A549 (cell line): Measurements from ENCODE around the gene SLITRK6. TPM values are rescaled to one million over a fixed set of nuclear protein-coding genes. Genes with fewer than 3 reads are reported as not detected.

Source experiments
- ATAC-seq, 2 experiments: fragments of 200-7000 bp in 1 of 2; fragments of >200 bp in 1 of 2; cut with Nextera tagmentation in 1 of 2; cut with Tn5 transposase in 1 of 2; 3 replicates each; pipeline versions ENCODE4 v1.8.0 to v1.9.1; 2018 to 2020; ENCODE audit warnings: mild to moderate bottlenecking in 1 of 2, moderate library complexity in 1 of 2
- CTCF ChIA-PET: fragments of 300-600 bp; sonication (Branson Sonifier 250); formaldehyde crosslinking; extraction: SDS; loops from one replicate; lab custom pipeline; 2021; ENCODE audit warnings: antibody characterized with exemption, inconsistent platforms; lab: Yijun Ruan, JAX
- POLR2A ChIA-PET: fragments of 350-600 bp; formaldehyde crosslinking; extraction: SDS; loops from one replicate; lab custom pipeline; 2021; ENCODE audit warnings: antibody characterized with exemption, inconsistent platforms; lab: Yijun Ruan, JAX
- DNase-seq, 2 experiments: peaks; one replicate each; pipeline versions ENCODE4 v3.0.0 to v3.0.0-alpha.2; 2011 to 2016; ENCODE audit warnings: low read depth in 1 of 2, low spot score in 1 of 2
- FAIRE-seq: peaks from 2 replicates; lab custom pipeline; 2011; peaks lifted over from hg19 to GRCh38; lab: Jason Lieb, UNC
- H3K27ac ChIP-seq, 2 experiments: fragments of >200 bp; sonication (Bioruptor Twin); formaldehyde crosslinking; 3 replicates each; pipeline ENCODE4 v1.5.1; 2016 to 2017
- H3K4me1 ChIP-seq: fragments of >200 bp; sonication (Bioruptor Twin); formaldehyde crosslinking; 3 replicates; pipeline ENCODE4 v1.6.1; 2016
- H3K4me2 ChIP-seq: fragments of >200 bp; sonication (Bioruptor Twin); formaldehyde crosslinking; 3 replicates; pipeline ENCODE4 v1.6.1; 2016
- H3K4me3 ChIP-seq: fragments of >200 bp; sonication (Bioruptor Twin); formaldehyde crosslinking; 3 replicates; pipeline ENCODE4 v1.5.1; 2016
- H3K9me3 ChIP-seq: fragments of >200 bp; sonication (Bioruptor Twin); formaldehyde crosslinking; 3 replicates; pipeline ENCODE4 v1.6.1; 2016
- CHD4 ChIP-seq: fragments of 200-600 bp; sonication (generic); IDR thresholded peaks from 2 replicates; pipeline ENCODE4 v1.6.1; 2016; ENCODE audit warnings: antibody characterized with exemption, mild to moderate bottlenecking, borderline replicate concordance
- EHF ChIP-seq: fragments of 250-450 bp; sonication (Bioruptor Pico); IDR thresholded peaks from 2 replicates; pipeline ENCODE4 v1.5.0; 2020; ENCODE audit warnings: mild to moderate bottlenecking
- EP300 ChIP-seq, 2 experiments: fragments of >200 bp; sonication (Bioruptor Twin); formaldehyde crosslinking; IDR thresholded peaks; 2 replicates in 1 of 2; 3 replicates in 1 of 2; pipeline ENCODE4 v1.6.1; 2016 to 2017
- FOXS1 ChIP-seq: fragments of 250-450 bp; sonication (Bioruptor Pico); IDR thresholded peaks from 2 replicates; pipeline ENCODE4 v1.5.0; 2020; ENCODE audit warnings: mild to moderate bottlenecking, moderate library complexity
- GATA3 ChIP-seq: IDR thresholded peaks from 2 replicates; pipeline ENCODE4 v1.6.1; 2012; ENCODE audit warnings: borderline replicate concordance
- HEYL ChIP-seq: fragments of 250-450 bp; sonication (Bioruptor Pico); IDR thresholded peaks from 2 replicates; pipeline ENCODE4 v1.8.0; 2021; ENCODE audit warnings: mild to moderate bottlenecking, moderate library complexity
- MYC ChIP-seq: IDR thresholded peaks from 2 replicates; pipeline ENCODE4 v1.6.1; 2012; ENCODE audit warnings: mild to moderate bottlenecking, inconsistent platforms, low read length, improper control_type of control experiment, borderline replicate concordance
- NPAS2 ChIP-seq: fragments of 250-450 bp; sonication (Bioruptor Pico); IDR thresholded peaks from 2 replicates; pipeline ENCODE4 v1.8.0; 2022; ENCODE audit warnings: mild to moderate bottlenecking, moderate library complexity, borderline replicate concordance
- POLR2AphosphoS2 ChIP-seq: conservative IDR thresholded peaks from 2 replicates; pipeline ENCODE4 v1.6.1; 2012; ENCODE audit warnings: low read length, improper control_type of control experiment, inconsistent platforms
- RFX5 ChIP-seq: fragments of 450-650 bp; IDR thresholded peaks from 2 replicates; pipeline ENCODE4 v1.7.1; 2014; ENCODE audit warnings: antibody characterized with exemption, mild to moderate bottlenecking, moderate library complexity
- SMC3 ChIP-seq: fragments of >200 bp; sonication (Bioruptor Twin); formaldehyde crosslinking; IDR thresholded peaks from 3 replicates; pipeline ENCODE4 v1.6.1; 2018; ENCODE audit warnings: inconsistent platforms
- TFCP2L1 ChIP-seq: fragments of 250-450 bp; sonication (Bioruptor Pico); IDR thresholded peaks from 2 replicates; pipeline ENCODE4 v1.5.0; 2021; ENCODE audit warnings: mild to moderate bottlenecking
- ZC3H11A ChIP-seq: fragments of 450-650 bp; IDR thresholded peaks from 2 replicates; pipeline ENCODE4 v1.6.1; 2014; ENCODE audit warnings: antibody characterized with exemption, mild to moderate bottlenecking
- ZSCAN20 ChIP-seq: fragments of 250-450 bp; sonication (Bioruptor Pico); IDR thresholded peaks from 2 replicates; pipeline ENCODE4 v1.8.0; 2022; ENCODE audit warnings: mild to moderate bottlenecking, moderate library complexity
- whole genome bisulfite sequencing: methylation state at CpG from one replicate; pipeline ENCODE4 v1.1.6; 2017; ENCODE audit errors: missing lambda C conversion rate; 5-methylcytosine and 5-hydroxymethylcytosine counted together
- polyA plus RNA-seq, 4 experiments: library from polyadenylated mRNA; depleted of rRNA in 3 of 4; stranded (reverse); fragments of >200 nt; fragmentation: RNase III in 1 of 4; extraction: RNeasy Plus Mini Kit Qiagen cat#74134 plus additional on column Dnase treatment in 1 of 4; gene quantifications; 2 replicates in 3 of 4; 3 replicates in 1 of 4; pipeline ENCODE4 v1.2.3, GENCODE V29; 2011 to 2017
- TF ChIP-seq, protein P1 (sequence below): IDR thresholded peaks from 2 replicates; pipeline ENCODE4 v1.6.1; 2012
- TF ChIP-seq, protein P2 (sequence below): fragments of 200-600 bp; sonication (generic); IDR thresholded peaks from 2 replicates; pipeline ENCODE4 v1.6.1; 2016; ENCODE audit warnings: antibody characterized with exemption, mild to moderate bottlenecking, moderate library complexity
- TF ChIP-seq, protein P3 (sequence below): fragments of >200 bp; sonication (Bioruptor Twin); formaldehyde crosslinking; IDR thresholded peaks from 3 replicates; pipeline ENCODE4 v1.6.1; 2016
- TF ChIP-seq, protein P4 (sequence below): fragments of >200 bp; sonication (Bioruptor Twin); formaldehyde crosslinking; IDR thresholded peaks from 2 replicates; pipeline ENCODE4 v1.6.1; 2016
- TF ChIP-seq, protein P5 (sequence below): fragments of 150-350 bp; IDR thresholded peaks from 2 replicates; pipeline ENCODE4 v1.6.1; 2014; ENCODE audit warnings: low read depth, mild to moderate bottlenecking, low read length
- TF ChIP-seq, protein P6 (sequence below): IDR thresholded peaks from 2 replicates; pipeline ENCODE4 v1.6.1; 2012; ENCODE audit warnings: low read depth, borderline replicate concordance

SLITRK6 gene
- polyA plus RNA-seq, 2 of the 4 experiments (the other 2 are of a cell fraction), result 0.66 to 18.2 TPM

DNA sequence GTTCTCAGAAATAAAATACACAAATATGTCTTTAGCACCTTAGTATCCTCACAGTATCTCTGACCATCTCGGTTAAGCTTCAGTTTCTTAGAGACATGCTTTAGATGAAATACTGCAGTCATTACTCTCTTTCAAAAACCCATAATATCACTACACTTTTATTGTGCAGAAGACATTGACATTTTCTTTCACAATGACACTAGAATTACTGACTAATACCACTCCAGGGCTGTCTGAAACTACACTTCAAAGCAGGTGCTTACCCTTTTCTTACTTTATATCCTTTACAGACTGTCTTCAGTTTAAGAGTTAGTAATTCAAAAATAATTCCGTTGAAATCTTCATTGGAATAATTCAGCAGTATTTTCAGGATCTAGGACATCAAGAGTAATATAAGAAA is 42.2 kb upstream of the SLITRK6 start:
- FAIRE-seq (no peak), DNase-seq (no peak)
- CTCF ChIA-PET, result no interaction called here
- POLR2A ChIA-PET, result no interaction called here
- Histone ChIP-seq H3K4me2 (no peak overlapping the region), H3K4me3 (no peak overlapping the region), H3K9me3 (no peaks in the 10 kb centered on the region)
- 8% methylated on average over 2 of the region's 2 CpGs for WGBS
- TF ChIP-seq EP300 (IDR thresholded peaks at IDR 0.05), result no peak
- no peak for TF ChIP-seq EHF (CRISPR knock-in tag)
- TF ChIP-seq, protein P1, sequence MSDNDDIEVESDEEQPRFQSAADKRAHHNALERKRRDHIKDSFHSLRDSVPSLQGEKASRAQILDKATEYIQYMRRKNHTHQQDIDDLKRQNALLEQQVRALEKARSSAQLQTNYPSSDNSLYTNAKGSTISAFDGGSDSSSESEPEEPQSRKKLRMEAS, result no peak
- TF ChIP-seq, all 56 proteins: peak for 0
- H3K4me1 ChIP-seq, result no peaks in the 10 kb centered on the region
- no peak for ATAC-seq
- H3K27ac ChIP-seq, result no peak overlapping the region

DNA sequence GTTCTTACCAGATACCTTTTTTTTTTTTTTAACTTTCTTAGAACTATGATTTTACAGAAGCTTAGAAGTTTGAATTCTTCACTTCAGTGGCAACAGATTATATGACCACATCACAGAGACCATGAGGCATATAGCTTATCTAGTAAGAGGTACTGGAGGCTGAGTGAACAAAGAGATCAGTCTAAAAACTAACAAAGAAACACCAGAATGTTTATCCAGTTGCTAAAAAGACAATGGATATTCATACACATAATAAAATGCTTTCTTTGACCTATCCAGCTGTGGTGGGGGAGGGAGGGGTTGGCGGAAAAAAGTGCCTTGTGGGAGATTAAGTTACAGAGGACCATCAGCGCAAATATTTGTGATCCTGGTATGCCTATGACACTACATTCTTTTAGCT is 34.7 kb upstream of the SLITRK6 start:
- DNase-seq (no peak), FAIRE-seq (no peak), ATAC-seq (no peak)
- ChIA-PET POLR2A (no interaction called here), CTCF (no interaction called here)
- Histone ChIP-seq H3K9me3 (no peaks in the 10 kb centered on the region), H3K4me2 (no peak overlapping the region), H3K27ac (no peak overlapping the region), H3K4me1 (no peaks in the 10 kb centered on the region), H3K4me3 (no peak overlapping the region)
- WGBS, result 88% methylated on average over 2 of the region's 2 CpGs
- TF ChIP-seq, protein P2, sequence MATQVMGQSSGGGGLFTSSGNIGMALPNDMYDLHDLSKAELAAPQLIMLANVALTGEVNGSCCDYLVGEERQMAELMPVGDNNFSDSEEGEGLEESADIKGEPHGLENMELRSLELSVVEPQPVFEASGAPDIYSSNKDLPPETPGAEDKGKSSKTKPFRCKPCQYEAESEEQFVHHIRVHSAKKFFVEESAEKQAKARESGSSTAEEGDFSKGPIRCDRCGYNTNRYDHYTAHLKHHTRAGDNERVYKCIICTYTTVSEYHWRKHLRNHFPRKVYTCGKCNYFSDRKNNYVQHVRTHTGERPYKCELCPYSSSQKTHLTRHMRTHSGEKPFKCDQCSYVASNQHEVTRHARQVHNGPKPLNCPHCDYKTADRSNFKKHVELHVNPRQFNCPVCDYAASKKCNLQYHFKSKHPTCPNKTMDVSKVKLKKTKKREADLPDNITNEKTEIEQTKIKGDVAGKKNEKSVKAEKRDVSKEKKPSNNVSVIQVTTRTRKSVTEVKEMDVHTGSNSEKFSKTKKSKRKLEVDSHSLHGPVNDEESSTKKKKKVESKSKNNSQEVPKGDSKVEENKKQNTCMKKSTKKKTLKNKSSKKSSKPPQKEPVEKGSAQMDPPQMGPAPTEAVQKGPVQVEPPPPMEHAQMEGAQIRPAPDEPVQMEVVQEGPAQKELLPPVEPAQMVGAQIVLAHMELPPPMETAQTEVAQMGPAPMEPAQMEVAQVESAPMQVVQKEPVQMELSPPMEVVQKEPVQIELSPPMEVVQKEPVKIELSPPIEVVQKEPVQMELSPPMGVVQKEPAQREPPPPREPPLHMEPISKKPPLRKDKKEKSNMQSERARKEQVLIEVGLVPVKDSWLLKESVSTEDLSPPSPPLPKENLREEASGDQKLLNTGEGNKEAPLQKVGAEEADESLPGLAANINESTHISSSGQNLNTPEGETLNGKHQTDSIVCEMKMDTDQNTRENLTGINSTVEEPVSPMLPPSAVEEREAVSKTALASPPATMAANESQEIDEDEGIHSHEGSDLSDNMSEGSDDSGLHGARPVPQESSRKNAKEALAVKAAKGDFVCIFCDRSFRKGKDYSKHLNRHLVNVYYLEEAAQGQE, result no peak
- TF ChIP-seq MYC (no peak), FOXS1 (CRISPR knock-in tag) (no peak), GATA3 (no peak), ZSCAN20 (CRISPR knock-in tag) (no peak), TFCP2L1 (CRISPR knock-in tag) (no peak), NPAS2 (CRISPR knock-in tag) (no peak), CHD4 (no peak), POLR2AphosphoS2 (no peak), ZC3H11A (no peak), SMC3 (no peak), HEYL (no peak), RFX5 (no peak)
- TF ChIP-seq, protein P3, sequence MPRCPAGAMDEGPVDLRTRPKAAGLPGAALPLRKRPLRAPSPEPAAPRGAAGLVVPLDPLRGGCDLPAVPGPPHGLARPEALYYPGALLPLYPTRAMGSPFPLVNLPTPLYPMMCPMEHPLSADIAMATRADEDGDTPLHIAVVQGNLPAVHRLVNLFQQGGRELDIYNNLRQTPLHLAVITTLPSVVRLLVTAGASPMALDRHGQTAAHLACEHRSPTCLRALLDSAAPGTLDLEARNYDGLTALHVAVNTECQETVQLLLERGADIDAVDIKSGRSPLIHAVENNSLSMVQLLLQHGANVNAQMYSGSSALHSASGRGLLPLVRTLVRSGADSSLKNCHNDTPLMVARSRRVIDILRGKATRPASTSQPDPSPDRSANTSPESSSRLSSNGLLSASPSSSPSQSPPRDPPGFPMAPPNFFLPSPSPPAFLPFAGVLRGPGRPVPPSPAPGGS, result no peak
- TF ChIP-seq, protein P1, result no peak
- TF ChIP-seq, protein P4, sequence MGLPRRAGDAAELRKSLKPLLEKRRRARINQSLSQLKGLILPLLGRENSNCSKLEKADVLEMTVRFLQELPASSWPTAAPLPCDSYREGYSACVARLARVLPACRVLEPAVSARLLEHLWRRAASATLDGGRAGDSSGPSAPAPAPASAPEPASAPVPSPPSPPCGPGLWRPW, result no peak
- TF ChIP-seq, protein P5, sequence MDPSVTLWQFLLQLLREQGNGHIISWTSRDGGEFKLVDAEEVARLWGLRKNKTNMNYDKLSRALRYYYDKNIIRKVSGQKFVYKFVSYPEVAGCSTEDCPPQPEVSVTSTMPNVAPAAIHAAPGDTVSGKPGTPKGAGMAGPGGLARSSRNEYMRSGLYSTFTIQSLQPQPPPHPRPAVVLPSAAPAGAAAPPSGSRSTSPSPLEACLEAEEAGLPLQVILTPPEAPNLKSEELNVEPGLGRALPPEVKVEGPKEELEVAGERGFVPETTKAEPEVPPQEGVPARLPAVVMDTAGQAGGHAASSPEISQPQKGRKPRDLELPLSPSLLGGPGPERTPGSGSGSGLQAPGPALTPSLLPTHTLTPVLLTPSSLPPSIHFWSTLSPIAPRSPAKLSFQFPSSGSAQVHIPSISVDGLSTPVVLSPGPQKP, result no peak
- TF ChIP-seq, protein P6, sequence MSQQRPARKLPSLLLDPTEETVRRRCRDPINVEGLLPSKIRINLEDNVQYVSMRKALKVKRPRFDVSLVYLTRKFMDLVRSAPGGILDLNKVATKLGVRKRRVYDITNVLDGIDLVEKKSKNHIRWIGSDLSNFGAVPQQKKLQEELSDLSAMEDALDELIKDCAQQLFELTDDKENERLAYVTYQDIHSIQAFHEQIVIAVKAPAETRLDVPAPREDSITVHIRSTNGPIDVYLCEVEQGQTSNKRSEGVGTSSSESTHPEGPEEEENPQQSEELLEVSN, result no peak
